ENCODE results near the gene NRTN.

Gene NRTN

DNA sequence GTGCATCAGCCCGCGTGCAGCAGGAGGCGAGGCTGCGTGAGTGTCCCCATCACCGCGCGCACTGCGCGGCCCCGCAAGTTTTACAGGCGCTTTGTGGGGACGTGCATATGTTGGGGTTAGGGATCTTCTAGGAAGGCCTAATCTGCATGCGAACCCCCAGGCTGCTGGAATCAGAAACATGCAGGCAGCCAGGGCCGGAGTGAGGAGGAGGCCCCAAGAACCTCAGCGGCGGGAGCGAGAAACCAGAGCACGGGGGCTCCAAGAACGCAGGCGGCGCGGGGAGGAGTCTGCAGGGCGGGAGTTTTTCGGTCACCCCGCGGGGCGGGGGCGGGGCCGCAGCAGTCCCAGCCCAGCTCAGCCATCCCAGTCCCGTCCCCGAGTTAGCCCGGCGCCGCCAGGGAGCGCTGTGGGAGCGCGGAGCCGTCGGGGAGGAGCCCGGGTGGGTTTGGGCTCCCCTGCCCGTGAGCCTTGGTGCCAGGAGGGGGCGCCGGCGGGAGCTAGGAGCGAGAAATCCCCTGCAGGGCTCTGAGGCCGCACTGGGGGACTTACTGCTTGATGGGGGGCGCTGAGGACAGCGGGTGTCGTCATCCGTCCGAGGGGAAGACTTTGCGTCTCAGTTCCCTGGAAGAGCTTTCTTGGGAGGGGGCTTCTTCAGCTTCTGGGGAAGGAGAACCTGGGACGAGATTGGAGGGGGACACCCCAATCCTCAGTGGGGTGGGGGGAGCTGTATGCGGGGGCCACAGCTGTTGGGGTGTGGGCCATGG is 933 bp upstream of the NRTN start (continued):
- TF ChIP-seq, protein P1, sequence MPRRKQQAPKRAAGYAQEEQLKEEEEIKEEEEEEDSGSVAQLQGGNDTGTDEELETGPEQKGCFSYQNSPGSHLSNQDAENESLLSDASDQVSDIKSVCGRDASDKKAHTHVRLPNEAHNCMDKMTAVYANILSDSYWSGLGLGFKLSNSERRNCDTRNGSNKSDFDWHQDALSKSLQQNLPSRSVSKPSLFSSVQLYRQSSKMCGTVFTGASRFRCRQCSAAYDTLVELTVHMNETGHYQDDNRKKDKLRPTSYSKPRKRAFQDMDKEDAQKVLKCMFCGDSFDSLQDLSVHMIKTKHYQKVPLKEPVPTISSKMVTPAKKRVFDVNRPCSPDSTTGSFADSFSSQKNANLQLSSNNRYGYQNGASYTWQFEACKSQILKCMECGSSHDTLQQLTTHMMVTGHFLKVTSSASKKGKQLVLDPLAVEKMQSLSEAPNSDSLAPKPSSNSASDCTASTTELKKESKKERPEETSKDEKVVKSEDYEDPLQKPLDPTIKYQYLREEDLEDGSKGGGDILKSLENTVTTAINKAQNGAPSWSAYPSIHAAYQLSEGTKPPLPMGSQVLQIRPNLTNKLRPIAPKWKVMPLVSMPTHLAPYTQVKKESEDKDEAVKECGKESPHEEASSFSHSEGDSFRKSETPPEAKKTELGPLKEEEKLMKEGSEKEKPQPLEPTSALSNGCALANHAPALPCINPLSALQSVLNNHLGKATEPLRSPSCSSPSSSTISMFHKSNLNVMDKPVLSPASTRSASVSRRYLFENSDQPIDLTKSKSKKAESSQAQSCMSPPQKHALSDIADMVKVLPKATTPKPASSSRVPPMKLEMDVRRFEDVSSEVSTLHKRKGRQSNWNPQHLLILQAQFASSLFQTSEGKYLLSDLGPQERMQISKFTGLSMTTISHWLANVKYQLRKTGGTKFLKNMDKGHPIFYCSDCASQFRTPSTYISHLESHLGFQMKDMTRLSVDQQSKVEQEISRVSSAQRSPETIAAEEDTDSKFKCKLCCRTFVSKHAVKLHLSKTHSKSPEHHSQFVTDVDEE (CRISPR knock-in tag; IDR thresholded peaks at IDR 0.05), result no peak

DNA sequence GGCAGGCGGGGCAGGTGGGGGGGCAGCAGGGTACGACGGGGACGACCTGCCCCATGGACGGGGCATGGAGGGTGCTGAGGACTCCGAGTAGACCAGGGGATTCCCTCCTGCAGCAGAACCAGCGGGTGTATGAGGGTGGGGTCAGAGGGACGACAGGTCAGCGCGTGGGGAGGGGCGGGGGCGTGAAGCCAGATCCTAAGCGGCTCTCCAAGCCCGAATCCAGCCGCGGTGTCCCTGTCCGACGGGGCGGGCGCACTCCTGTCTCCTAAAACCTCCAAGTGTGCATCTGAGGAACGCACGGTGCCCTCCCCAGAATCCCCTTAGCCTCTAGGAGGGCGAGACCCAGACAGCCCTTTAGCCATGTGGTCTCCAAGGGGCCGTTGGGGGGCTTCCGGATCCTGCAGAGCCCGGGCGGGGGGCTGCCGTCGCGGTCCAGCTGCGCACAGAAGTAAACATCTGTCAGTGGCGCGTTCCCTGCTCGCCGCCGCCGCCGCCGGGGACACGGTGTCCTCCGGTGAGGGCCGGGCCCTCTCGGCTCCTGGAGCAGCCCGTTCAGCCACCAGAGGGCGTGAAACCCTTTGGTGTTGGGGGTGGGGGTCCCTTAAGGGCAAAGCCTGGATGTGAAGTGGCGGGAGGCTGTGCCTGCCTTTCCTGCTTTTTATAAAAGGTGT is 730 bp downstream of the NRTN start:
- TF ChIP-seq, protein P2, sequence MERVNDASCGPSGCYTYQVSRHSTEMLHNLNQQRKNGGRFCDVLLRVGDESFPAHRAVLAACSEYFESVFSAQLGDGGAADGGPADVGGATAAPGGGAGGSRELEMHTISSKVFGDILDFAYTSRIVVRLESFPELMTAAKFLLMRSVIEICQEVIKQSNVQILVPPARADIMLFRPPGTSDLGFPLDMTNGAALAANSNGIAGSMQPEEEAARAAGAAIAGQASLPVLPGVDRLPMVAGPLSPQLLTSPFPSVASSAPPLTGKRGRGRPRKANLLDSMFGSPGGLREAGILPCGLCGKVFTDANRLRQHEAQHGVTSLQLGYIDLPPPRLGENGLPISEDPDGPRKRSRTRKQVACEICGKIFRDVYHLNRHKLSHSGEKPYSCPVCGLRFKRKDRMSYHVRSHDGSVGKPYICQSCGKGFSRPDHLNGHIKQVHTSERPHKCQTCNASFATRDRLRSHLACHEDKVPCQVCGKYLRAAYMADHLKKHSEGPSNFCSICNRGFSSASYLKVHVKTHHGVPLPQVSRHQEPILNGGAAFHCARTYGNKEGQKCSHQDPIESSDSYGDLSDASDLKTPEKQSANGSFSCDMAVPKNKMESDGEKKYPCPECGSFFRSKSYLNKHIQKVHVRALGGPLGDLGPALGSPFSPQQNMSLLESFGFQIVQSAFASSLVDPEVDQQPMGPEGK (CRISPR knock-in tag; IDR thresholded peaks at IDR 0.05; ENCODE audit: borderline replicate concordance), result no peak
- TF ChIP-seq BACH2 (CRISPR knock-in tag; IDR thresholded peaks at IDR 0.05; ENCODE audit: borderline replicate concordance) (no peak), CSDC2 (CRISPR knock-in tag; IDR thresholded peaks at IDR 0.05) (no peak), PPARA (CRISPR knock-in tag; IDR thresholded peaks at IDR 0.05; ENCODE audit: borderline replicate concordance) (no peak), ZNF8 (CRISPR knock-in tag; IDR thresholded peaks at IDR 0.05) (no peak), ZFP3 (CRISPR knock-in tag; IDR thresholded peaks at IDR 0.05) (no peak), ISL1 (CRISPR knock-in tag; IDR thresholded peaks at IDR 0.05) (no peak), ARNTL (CRISPR knock-in tag; IDR thresholded peaks at IDR 0.05; ENCODE audit: borderline replicate concordance, low read depth) (no peak), TCF4 (CRISPR knock-in tag; IDR thresholded peaks at IDR 0.05; ENCODE audit: borderline replicate concordance) (no peak), ZC3H10 (CRISPR knock-in tag; IDR thresholded peaks at IDR 0.05) (no peak), ESRRG (CRISPR knock-in tag; IDR thresholded peaks at IDR 0.05) (no peak), SNAI2 (CRISPR knock-in tag; IDR thresholded peaks at IDR 0.05) (no peak)
- TF ChIP-seq, protein P1 (CRISPR knock-in tag; IDR thresholded peaks at IDR 0.05), result no peak
- TF ChIP-seq, protein P3, sequence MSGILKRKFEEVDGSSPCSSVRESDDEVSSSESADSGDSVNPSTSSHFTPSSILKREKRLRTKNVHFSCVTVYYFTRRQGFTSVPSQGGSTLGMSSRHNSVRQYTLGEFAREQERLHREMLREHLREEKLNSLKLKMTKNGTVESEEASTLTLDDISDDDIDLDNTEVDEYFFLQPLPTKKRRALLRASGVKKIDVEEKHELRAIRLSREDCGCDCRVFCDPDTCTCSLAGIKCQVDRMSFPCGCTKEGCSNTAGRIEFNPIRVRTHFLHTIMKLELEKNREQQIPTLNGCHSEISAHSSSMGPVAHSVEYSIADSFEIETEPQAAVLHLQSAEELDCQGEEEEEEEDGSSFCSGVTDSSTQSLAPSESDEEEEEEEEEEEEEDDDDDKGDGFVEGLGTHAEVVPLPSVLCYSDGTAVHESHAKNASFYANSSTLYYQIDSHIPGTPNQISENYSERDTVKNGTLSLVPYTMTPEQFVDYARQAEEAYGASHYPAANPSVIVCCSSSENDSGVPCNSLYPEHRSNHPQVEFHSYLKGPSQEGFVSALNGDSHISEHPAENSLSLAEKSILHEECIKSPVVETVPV (CRISPR knock-in tag; IDR thresholded peaks at IDR 0.05), result no peak
- TF ChIP-seq, protein P4, sequence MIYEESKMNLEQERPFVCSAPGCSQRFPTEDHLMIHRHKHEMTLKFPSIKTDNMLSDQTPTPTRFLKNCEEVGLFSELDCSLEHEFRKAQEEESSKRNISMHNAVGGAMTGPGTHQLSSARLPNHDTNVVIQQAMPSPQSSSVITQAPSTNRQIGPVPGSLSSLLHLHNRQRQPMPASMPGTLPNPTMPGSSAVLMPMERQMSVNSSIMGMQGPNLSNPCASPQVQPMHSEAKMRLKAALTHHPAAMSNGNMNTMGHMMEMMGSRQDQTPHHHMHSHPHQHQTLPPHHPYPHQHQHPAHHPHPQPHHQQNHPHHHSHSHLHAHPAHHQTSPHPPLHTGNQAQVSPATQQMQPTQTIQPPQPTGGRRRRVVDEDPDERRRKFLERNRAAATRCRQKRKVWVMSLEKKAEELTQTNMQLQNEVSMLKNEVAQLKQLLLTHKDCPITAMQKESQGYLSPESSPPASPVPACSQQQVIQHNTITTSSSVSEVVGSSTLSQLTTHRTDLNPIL (CRISPR knock-in tag; IDR thresholded peaks at IDR 0.05; ENCODE audit: low read depth), result no peak
- peak; percentile 56 for ATAC-seq

DNA sequence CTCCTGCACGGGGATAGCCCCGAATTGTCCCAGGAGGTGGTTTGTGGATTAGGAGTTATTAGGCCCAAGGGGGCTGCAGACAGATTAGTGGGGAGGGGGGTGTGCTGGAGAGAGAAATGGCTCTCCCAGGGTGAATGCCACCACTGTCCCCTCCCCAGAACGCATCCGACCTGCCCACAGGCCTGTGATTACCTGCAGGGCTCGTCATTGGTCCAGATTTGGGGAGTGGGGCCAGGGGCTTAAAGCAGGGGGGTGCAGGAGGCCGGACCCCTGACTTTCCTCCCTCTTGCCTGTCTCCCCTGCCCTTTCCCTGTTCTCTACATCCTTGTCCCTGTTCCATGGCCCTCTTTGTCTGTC is 1.2 kb downstream of the NRTN start:
- TF ChIP-seq TCF4 (CRISPR knock-in tag; IDR thresholded peaks at IDR 0.05; ENCODE audit: borderline replicate concordance) (no peak), SNAI2 (CRISPR knock-in tag; IDR thresholded peaks at IDR 0.05) (no peak), BACH2 (CRISPR knock-in tag; IDR thresholded peaks at IDR 0.05; ENCODE audit: borderline replicate concordance) (no peak), TOX (CRISPR knock-in tag; IDR thresholded peaks at IDR 0.05; ENCODE audit: borderline replicate concordance) (no peak), PPARA (CRISPR knock-in tag; IDR thresholded peaks at IDR 0.05; ENCODE audit: borderline replicate concordance) (no peak), ZFP3 (CRISPR knock-in tag; IDR thresholded peaks at IDR 0.05) (no peak), ZNF565 (CRISPR knock-in tag; conservative IDR thresholded peaks at IDR 0.05; ENCODE audit: low read depth) (no peak), ISL1 (CRISPR knock-in tag; IDR thresholded peaks at IDR 0.05) (no peak)
- TF ChIP-seq, protein P2 (CRISPR knock-in tag; IDR thresholded peaks at IDR 0.05; ENCODE audit: borderline replicate concordance), result no peak
- TF ChIP-seq, protein P5, sequence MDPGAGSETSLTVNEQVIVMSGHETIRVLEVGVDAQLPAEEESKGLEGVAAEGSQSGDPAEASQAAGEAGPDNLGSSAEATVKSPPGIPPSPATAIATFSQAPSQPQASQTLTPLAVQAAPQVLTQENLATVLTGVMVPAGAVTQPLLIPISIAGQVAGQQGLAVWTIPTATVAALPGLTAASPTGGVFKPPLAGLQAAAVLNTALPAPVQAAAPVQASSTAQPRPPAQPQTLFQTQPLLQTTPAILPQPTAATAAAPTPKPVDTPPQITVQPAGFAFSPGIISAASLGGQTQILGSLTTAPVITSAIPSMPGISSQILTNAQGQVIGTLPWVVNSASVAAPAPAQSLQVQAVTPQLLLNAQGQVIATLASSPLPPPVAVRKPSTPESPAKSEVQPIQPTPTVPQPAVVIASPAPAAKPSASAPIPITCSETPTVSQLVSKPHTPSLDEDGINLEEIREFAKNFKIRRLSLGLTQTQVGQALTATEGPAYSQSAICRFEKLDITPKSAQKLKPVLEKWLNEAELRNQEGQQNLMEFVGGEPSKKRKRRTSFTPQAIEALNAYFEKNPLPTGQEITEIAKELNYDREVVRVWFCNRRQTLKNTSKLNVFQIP (CRISPR knock-in tag; IDR thresholded peaks at IDR 0.05; ENCODE audit: borderline replicate concordance, low read depth), result no peak
- ATAC-seq, result no peak

Data from SK-N-SH treated with all-trans-retinoic acid at 6 μM for 48 hours (cell line).